OCI-LY3 (cell line): ENCODE data around the gene ATP2B3.
A peak's percentile ranks its signal among the peaks of the same experiment; 100 is the strongest.

ENCODE experiments used
- CTCF ChIP-seq: fragments of 200-600, 300-600 bp; sonication (generic); IDR thresholded peaks from 2 replicates; pipeline ENCODE4 v1.5.1; 2014; ENCODE audit warnings: antibody characterized with exemption, low read length, low read depth
- EZH2phosphoT487 ChIP-seq: fragments of 200-600 bp; shearing (Covaris generic); IDR thresholded peaks from 2 replicates; pipeline ENCODE4 v1.6.1; 2018; ENCODE audit warnings: antibody characterized with exemption, mixed run types, low read depth

- TF ChIP-seq CTCF, result peak; percentile 13; the same call in 1 of the 2 replicates
- TF ChIP-seq EZH2phosphoT487, result no peak
Observed at GRCh38 chrX:153549807-153550206, 32.4 kb downstream of the ATP2B3 start.
